H4 (cell line): Measurements from ENCODE around the gene TNPO3. TPM values are rescaled to one million over a fixed set of nuclear protein-coding genes. Genes with fewer than 3 reads are reported as not detected.
"Not testable (repeated sequence)": the region's sequence is repeated elsewhere in the genome, so short reads cannot be mapped to it uniquely, and the experiment has no call there.

Experiments
- DNase-seq: peaks from one replicate; pipeline ENCODE4 v3.0.0-alpha.2; 2015; ENCODE audit warnings: low spot score
- total RNA-seq: library from RNA; depleted of rRNA; stranded (reverse); fragments of >200 nt; shearing (Covaris generic); gene quantifications from 2 replicates; pipeline ENCODE4 v1.2.3, GENCODE V29; 2014

Gene TNPO3
- total RNA-seq, 1 experiment from 2014 or later = 57.5 TPM

DNA sequence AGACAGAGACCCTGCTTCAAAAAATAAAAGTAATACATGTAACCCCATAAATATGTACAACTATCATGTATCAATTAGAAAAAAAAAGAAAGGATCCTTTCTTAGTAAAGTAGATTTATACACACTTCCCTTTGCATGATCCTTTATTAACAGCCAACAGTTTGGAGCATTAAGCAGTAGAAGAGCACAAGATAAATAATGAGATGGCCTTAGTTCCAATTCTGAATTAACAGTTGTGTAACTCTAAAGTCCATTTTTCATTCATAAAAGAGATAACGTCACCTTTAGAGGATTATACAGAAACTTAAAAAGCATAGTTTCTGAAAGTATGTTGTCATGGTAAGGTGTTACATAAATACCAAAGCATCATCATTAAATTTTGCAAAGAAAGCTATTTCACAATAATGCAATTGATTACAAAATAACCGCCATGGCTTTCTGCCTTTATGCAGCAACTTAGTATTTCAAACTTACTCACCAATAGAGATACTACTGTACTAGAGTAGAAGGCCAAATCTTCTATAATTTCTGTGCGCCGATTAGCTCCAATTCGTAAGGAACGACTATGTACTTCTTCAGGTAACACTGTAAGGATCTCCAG, 40.3 kb downstream of the TNPO3 start:
- no peak for DNase-seq

DNA sequence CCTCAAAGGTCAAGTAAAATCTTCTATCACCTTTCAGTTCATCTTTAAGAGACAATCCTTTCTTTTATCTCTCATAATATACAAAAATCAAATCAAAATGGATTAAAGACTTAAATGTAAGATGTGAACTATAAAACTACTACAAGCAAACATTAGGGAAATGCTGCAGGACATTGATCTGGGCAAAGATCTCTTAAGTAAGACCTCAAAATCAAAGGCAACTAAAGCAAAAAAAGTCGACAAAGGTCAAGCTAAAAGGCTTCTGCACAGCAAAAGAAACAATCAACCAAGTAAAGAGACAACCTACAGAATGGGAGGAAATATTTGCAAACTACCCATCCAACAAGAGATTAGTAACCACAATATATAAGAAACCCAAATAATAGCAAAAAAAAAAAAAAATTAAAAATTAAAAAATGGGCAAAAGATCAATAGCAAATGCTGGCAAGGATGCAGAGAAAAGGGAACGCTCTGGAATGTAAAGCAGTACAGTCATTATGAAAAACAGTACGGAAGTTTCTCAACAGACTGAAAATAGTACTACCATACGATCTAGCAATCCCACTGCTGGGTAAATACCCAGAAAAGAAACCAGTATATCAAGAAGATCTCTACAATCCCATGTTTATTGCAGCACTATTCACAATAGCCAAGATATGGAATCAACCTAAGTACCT, 41.7 kb downstream of the TNPO3 start:
- DNase-seq = no peak

DNA sequence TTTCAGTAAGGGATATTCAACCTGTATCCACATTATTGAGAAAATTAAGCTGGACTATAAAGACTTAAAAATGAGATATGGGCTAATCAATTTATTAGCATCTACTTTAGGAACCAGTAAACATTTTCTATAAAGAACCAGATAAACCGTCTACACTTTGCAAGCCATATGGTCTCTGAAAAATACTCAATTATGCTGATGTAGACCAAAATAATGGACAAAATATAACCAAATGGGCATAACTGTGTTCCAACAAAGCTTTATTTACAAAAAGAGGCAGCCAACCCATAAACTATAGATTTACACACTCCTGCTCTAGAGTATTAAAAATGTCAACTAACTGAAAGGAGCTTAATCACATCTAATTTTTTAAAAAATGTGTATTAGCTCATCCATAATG, 42.3 kb downstream of the TNPO3 start:
- no peak for DNase-seq

DNA sequence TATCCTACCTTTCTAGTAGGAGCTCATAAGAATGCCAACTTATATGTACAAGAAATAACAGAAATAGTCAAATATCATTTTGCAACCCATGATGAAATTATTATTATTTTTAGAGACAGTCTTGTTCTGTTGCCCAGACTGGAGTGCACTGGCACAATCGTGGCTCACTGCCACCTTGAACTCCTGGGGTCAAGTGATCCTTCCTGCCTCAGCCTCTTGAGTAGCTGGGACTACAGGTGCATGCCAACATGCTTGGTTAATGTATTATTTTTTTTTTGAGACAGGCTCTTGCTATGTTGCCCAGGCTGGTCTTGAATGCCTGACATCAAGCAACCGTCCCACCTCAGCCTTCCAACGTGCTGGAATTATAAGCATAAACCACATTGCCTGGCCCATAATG, 44.8 kb downstream of the TNPO3 start:
- no peak for DNase-seq

DNA sequence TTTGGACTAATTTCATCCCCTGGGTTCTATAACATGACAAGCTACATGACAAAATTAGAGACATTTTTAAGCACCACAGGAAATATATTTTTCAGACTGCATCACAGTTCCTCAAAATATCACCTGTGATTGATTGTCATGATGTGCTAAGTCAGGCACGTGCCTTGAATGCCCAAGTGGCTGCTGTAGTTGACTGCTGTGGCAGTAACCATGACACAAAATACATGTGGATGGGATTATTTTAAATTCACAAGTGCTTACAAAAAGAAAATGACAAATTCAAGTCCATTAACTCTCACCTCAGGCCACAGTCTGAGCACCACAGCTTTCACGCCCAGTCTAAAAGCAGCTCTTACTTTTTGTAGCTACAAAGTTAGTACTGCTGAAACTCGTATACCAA, 45.5 kb downstream of the TNPO3 start:
- DNase-seq = no peak

DNA sequence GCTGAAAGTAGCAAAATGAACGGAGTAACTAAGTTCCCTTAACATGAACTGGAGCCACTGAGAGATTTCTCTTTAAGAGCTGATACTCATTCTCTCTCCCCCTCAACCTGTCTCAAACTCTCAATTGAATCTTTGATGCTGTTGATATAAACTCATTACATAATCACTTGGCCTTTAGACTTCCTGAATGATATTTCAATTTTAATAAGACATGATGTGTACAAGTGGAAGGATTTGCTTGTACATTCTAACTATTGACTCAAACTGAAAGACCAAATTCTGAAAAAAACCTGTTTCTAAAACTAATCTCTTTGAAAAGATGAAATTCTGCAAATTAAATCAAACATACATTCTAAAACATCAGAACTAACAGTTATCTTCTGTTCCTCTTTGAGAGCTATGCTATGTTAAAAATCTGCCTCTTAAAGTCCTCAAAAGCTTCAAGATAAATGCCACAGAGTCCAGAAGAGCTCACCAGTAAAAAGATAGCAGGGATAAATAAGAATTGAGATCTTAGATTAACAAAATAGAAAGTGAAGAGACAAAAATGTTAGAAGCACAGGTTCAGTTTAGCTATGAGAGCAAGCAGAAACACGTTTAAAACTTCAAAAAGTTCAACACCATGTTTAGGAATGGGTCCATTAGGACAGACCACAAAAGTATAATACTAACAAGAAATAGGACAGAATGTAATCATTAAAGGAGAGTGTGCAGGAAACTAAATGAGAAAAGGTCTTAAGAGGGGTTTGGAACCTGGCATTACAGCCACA, 46.1 kb downstream of the TNPO3 start:
- DNase-seq = no peak

DNA sequence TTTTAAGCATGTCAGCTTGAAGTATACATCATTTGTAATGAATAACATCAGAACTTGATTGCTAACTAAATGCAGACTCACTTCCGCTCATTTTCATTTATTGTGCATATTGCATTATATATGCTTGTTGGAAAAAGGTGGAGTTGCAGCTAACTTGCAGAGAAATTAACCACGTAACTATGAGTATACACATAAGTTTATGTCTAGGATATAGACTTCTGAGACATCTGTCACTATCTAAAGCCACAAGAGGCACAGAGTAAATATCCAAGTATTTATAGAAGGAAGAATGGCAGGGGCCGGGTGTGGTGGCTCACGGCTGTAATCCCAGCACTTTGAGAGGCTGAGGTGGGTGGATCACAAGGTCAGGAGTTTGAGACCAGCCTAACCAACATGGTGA, 47.3 kb downstream of the TNPO3 start:
- no peak for DNase-seq

DNA sequence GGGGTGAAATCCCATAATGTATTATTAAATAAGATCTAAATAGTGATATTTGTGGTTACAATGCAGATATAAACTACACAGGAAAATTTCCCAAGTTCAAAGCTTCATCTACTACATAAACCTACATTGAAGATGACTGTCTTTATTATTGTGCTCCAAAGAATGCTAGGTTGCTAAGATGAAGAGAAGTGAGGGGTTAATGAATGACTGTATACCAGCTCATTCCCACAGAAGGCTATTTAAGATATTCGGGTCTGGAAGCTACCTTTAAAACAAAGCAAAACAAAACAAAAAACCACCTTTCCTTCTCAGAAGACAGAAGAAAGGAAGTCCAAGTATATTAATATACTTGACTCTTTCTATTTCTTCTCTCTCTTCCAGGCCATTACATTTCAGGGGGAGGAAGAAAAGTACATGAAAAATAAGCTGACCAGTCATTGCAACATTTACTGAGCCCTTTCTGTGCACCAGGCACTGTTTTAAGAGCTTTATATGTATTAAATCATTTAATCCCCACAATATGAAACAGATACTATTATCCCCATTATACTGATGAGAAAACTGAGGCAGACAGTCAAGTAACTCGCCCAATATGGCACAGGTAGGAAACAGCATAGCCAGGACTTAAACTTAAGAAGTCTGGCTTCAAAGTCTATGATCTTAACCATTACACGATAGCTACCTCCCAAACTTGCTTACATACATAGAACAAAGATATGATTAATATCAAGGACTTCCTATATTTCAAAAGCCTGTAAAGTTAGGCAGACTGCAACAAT, 48.1 kb downstream of the TNPO3 start:
- DNase-seq = no peak

DNA sequence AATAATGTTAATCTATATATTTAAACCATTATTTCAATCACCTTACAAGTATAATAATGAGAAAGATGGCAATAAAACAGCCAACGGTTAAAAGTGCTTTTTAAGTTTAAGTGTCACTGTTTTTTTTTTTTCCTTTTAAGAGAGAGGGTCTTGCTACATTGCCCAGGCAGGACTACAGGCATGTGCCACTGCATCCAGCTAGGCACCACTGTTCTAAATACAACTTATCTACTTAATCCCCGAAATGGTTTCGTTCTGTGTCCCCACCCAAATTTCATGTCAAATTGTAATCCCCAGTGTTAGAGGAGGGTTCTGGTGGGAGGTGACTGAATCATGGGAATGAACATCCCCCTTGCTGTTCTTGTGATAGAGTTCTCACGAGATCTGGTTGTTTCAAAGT, 49.7 kb downstream of the TNPO3 start:
- DNase-seq = no peak

DNA sequence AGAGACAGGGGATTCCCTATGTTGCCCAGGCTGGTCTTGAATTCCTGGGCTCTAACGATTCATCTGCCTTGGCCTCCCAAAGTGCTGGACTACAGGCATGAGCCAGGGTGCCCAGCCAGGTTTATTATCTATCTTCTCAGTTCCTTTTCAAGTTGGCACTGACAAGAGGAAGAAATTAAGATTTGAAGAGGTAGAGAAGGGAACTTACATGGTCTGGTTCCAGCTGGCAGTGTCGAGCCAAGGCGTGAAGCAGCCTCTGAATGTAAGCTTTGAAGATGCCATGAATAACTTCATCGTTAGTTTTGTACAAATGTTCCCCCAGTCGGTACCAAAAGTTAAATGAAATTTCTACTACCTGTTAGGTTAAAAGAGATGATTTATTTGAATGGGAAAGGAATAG, 57.7 kb downstream of the TNPO3 start:
- DNase-seq = no peak

DNA sequence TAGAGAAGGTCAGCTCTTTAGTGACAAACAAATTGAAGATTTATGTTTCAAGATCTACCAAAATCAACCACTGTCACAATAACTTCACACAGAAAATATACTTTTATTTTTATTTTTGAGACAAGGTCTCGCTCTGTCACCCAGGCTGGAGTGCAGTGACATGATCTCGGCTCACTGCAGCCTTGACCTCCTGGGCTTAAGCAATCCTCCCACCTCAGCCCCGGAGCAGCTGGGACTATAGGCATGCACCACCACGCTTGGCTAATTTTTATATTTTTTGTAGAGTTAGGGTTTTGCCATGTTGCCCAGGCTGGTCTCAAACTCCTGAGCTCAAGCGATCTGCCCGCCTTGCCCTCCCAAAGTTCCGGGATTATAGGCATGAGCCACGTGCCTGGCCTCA, 60.4 kb downstream of the TNPO3 start:
- DNase-seq = not testable (repeated sequence)

DNA sequence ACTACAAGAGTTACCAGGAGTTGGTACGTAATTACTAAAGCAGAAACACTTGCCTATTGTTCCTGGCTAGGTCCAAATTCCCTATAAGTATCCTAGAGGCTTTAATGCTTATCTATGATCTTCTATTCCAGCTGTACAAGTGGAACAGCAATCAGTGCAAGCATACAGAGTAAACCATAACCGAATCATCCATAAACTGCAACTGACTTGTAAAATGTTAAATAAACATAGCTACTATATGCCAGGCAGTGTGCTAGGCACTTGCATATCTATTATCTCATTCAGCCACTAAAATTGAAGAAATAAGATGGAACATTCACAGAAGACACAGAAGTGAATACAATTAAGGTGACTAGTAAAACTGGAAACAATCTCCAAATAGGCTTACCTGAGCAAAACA, 61.5 kb downstream of the TNPO3 start:
- DNase-seq = no peak

DNA sequence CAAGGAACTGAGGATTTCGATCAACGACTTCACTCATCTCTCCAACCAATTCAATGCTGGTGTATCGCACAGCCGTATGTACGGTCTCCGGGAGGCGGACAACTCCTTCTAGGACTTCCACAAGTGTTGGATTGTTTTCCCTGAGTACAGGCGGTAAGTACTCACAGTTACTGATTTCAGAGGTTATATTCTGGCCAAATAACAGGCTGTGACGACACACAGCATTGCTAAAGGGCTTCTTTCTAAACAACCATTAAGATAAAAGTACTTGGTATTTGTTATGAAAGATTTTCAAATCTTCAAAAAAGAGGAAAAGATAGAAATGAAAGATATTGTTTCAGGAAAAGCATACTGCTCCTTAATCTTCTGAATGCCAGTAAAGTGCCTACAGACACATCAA, 65.0 kb downstream of the TNPO3 start:
- no peak for DNase-seq

DNA sequence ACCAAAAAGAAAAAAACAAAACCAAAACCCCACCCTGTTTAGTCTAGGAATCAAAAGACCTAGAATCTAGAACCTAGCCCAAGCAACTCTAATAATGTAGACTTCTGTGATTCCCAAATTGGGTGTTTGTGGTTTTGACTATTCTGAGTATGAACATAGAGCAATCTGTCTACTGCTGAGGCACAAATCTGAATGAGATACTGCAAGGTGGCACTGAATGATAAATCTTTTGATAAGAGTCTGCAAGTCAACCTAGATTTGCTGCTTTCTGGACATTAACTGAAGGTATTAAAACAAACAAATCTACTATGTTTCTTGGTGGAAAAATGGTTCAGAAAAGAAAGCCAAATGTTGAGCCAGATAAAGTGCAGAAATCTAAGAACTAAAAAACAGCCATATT, 66.5 kb downstream of the TNPO3 start:
- no peak for DNase-seq

DNA sequence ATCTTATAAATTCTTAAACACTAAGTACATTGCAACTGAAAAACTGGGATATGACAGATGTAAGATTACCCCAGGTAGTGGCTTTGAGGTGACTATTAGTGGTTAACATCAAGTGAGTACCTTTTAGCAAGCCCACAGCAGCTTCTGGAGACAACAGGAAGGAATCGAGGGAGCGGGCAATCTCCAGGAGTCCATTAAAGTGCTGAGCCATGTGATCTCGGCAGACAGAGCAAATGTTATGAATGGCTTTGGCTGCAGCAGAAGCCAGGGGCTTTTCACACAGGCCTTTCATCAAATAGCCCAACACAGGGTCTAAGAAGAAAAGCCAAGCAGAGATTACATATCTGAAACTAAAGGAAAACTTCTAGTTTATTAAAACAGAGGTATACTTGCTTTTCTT, 68.3 kb downstream of the TNPO3 start:
- DNase-seq = no peak

DNA sequence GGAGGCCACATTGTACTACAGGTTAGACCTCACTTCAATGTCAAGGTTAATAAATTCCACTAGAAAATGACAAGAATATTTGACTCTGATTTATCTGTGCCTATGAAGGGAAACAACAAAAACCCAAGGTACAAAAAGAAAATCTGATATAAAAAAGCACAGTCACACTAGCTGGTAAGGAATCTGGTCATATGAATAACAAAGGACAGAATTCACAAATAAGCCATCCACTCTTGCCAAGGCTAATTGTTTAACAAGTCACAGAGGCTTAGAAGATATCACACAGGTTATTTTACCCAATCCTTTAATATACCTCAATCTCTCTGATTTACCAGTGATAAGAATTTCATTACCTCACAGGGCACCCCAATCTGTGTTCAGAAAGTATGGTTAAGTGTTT, 69.3 kb downstream of the TNPO3 start:
- no peak for DNase-seq

DNA sequence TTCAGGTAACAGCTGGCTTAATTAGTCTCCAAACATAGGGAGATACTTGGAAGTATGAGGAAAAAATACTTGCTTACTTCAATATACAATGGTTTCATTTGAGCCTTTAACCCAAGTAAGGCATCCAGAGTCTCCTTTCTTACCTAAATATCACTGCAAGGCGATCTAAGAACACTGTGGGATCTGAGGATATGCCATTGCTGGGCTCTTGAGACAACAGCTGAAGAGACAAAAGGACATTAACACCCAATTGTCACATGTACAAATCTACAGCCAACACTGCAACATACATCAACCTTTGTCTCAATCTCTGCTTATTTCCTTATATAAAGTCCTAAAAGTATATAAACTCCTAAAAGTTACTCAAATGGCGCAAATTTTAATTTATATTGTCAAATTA, 72.8 kb downstream of the TNPO3 start:
- no peak for DNase-seq

DNA sequence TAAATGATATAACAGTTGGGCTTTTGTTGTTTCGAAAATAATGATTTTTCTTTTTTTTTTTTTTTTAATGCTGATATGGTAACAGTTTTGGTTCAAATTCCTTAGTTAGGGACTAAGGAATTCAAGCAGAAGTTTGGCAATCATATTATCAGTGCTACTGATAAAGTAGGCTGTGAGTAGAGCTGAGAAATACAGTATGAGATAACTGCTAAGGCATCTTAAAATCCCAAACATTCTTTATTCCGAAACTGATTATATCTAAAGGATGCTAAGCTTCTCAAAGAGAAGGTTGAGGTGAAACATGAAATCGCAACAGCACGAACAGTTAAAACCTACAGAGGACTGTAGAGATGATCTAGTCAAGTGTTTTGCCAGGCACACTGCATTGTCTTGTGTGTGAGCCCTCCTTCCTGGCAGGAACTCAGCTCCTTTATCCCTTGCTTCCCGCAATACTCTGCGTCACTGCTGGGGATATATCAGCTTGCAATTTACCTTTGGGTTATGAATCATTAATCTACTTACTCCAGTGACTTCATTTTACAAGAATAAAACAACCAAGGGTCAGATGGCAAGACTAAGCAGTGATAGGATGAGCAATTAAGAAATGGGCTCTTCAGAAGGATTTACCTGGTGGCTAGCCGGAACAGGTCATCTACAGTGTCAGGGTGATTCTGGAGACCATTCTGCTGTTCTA, 80.5 kb downstream of the TNPO3 start:
- no peak for DNase-seq

DNA sequence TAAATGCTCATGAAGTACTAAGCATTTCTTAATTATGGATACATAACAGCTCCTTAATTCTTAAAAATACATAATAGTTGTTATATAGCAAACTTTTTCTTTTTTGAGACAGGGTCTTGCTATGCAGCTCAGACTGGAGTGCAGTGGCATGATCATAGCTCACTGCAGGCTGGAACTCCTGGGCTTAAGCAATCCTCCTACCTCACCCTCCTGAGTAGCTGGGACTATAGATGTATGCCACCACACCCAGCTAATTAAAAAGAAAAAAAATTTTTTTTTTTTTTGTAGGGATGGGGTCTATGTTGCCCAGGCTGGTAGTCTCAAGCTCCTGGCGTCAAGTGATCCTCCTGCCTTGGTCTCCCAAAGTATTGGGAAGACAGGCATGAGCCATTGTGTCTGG, 86.3 kb downstream of the TNPO3 start:
- no peak for DNase-seq

DNA sequence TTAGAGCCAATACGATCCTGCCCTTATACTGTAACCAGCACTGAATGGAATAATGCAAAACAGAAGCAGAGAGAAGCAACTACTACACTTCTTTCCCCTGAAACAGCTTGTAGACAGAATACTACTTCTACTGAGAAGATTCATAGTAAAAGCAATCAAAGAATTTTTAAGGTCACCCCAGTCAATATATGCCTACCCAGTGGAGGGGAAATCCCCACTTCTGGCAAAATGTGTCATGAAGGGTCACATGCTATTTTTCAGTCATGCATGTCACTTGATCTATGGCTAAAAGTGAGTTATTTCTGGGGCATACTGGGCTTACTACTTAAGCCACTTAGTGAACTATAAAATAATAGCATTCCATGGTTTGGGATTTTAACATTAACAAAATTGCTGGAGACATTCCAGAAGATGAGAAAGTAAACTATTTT, 91.6 kb downstream of the TNPO3 start:
- DNase-seq = no peak

DNA sequence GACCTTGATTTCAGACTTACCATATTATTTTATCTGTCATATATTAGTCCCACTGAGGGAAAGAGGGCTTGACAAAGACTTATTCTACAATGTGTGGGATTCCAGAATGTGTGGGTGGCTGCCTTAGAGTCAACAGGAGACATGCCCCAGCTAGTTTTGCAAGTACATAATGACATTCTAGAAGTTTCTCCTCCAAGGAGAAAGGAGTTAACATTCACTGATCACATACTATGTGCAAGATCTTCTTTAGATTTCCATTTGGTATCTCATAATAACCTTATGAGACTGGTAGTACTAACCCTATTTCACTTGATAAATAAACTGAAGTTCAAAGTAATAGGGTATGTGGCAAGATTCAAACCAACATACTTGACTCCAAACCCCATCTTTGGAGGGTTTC, 92.0 kb downstream of the TNPO3 start:
- no peak for DNase-seq
